Colonic mucosa (tissue), 4 donors: ENCODE measurements around the gene TDRD10. TPM values are rescaled to one million over a fixed set of nuclear protein-coding genes. Genes with fewer than 3 reads are reported as not detected.

Experiments used
- DNase-seq: peaks from one replicate; pipeline ENCODE4 v3.0.0-alpha.2; 2020
- H3K27ac ChIP-seq: fragments of 200-600 bp; one replicate; pipeline ENCODE4 v1.8.0; 2021
- H3K27me3 ChIP-seq: fragments of 200-600 bp; one replicate; pipeline ENCODE4 v1.8.0; 2021
- H3K36me3 ChIP-seq: fragments of 200-600 bp; one replicate; pipeline ENCODE4 v1.8.0; 2021
- H3K4me1 ChIP-seq: fragments of 200-600 bp; one replicate; pipeline ENCODE4 v1.8.0; 2021; ENCODE audit warnings: mild to moderate bottlenecking
- H3K4me3 ChIP-seq: fragments of 200-600 bp; one replicate; pipeline ENCODE4 v1.8.0; 2021
- H3K9ac ChIP-seq, 2 donors: one replicate each; pipeline ENCODE4 v1.7.0; 2013; ENCODE audit warnings: control low read depth in 2 of 2, low read depth in 2 of 2, low read length in 2 of 2
- H3K9me3 ChIP-seq: fragments of 200-600 bp; one replicate; pipeline ENCODE4 v1.8.0; 2021
- intact Hi-C: fragments of 100-400 bp; cut with DNase I; formaldehyde crosslinking; loops from one replicate; pipeline ENCODE4 v1.14.1; 2022
- total RNA-seq, 2 donors: library from RNA; stranded (reverse); fragmentation: NEBNext Ultra II Directional in 1 of 2; extraction: Animal tissue kit (Norgen Biotek cat#: 25700) in 1 of 2; gene quantifications; one replicate each; pipeline ENCODE4 v1.2.1, GENCODE V29; 2021
- TF ChIP-seq, protein P1 (sequence below): fragments of 200-600 bp; IDR thresholded peaks from one replicate; pipeline ENCODE4 v1.8.0; 2022; ENCODE audit warnings: antibody characterized with exemption, mild to moderate bottlenecking
- donor health status: healthy.
- donor health status: DM: no; HTN: no; CAD: no.
- donor health status: DM: no; HTN: no; CAD: no.

TDRD10 gene
- total RNA-seq, 2 donors from 2014 or later: 0.42 to 0.67 TPM

GRCh38 chr1:154533952-154534844 is 32.2 kb downstream of the TDRD10 start:
- TF ChIP-seq, protein P1, sequence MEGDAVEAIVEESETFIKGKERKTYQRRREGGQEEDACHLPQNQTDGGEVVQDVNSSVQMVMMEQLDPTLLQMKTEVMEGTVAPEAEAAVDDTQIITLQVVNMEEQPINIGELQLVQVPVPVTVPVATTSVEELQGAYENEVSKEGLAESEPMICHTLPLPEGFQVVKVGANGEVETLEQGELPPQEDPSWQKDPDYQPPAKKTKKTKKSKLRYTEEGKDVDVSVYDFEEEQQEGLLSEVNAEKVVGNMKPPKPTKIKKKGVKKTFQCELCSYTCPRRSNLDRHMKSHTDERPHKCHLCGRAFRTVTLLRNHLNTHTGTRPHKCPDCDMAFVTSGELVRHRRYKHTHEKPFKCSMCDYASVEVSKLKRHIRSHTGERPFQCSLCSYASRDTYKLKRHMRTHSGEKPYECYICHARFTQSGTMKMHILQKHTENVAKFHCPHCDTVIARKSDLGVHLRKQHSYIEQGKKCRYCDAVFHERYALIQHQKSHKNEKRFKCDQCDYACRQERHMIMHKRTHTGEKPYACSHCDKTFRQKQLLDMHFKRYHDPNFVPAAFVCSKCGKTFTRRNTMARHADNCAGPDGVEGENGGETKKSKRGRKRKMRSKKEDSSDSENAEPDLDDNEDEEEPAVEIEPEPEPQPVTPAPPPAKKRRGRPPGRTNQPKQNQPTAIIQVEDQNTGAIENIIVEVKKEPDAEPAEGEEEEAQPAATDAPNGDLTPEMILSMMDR: peak; percentile 32

DNA sequence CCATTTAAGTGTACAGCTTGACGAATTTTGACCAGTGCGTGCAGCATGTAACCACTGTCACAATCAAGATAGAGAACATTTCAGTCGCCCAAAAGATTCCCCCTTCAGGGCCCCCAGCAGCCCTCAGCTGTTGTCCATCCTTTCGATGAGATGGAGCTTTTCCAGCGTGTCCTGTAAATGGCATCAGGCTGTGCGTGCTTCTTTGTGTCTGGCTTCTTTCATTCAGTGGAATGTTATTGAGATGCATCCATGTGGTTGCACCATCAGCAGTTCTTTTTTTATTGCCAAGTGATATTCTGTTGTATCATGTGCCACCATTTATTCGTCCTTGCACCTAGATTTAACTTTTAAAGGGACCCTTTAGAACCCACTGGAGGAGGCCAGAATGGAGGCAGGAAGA is 34.6 kb downstream of the TDRD10 start:
- intact Hi-C loops: no loop called here
- TF ChIP-seq, protein P1: no peak

More at GRCh38 chr1:154533952-154534844, 32.2 kb downstream of the TDRD10 start:
- no peaks in the 10 kb centered on the region for H3K9me3 ChIP-seq
- no peaks in the 10 kb centered on the region for H3K36me3 ChIP-seq
- no peak overlapping the region for H3K9ac ChIP-seq
- no peak overlapping the region for H3K4me3 ChIP-seq
- no peak overlapping the region for H3K27ac ChIP-seq
- H3K4me1 ChIP-seq: no peaks in the 10 kb centered on the region
- peak; percentile 39 for DNase-seq
- intact Hi-C loops: no loop called here
- no peaks in the 10 kb centered on the region for H3K27me3 ChIP-seq

DNA sequence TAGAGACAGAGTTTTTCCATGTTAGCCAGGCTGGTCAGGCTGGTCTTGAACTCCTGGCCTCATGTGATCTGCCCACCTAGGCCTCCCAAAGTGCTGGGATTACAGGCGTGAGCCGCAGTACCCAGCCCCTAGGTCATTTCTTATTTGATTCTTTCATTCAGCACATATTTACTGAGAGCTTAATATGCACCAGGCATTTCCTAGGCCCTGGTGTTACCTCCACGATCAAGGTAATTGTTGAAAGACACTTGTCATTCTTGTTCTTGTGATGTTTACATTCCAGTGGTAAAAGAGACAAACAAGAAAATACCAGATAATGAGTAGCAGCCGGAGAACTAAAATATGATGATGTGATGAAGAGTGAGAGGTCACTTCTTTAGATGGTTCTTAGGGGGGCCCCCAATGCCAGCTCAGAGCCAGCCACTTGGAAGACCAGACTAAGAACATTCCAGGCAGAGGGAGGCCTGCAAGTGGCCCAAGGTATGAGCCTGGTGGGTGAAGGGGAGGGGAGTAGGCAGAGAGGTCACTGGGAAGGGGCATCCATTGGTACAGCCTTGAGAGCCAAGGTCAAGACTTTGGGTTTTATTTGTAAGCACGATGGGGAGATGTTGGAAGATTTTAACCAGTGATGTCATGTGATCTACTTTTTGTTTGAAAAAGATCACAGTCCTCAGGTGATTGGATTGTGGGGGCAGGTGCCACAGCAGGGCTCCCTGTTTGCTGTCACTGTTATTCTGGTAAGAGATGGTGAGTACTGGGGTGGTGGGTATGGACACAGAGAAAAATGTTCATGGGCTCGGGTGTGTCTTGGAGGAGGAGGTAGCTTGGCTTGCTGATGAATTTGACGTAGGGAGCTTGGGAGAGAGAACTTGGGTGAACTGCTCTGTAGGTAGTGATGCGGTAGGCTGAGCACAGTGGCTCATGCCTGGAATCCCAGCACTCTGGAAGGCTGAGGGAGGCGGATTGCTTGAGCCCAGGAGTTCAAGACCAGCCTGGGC is 37.8 kb downstream of the TDRD10 start:
- Histone ChIP-seq H3K9me3 (no peaks in the 10 kb centered on the region), H3K27ac (no peak overlapping the region), H3K36me3 (no peaks in the 10 kb centered on the region), H3K27me3 (no peaks in the 10 kb centered on the region), H3K9ac (no peak overlapping the region), H3K4me1 (no peaks in the 10 kb centered on the region), H3K4me3 (no peak overlapping the region)
- DNase-seq: no peak
- intact Hi-C loops: no loop called here
- TF ChIP-seq, protein P1: no peak

More for the DNA sequence above, 34.6 kb downstream of the TDRD10 start:
- Histone ChIP-seq H3K9me3 (no peaks in the 10 kb centered on the region), H3K36me3 (no peaks in the 10 kb centered on the region), H3K27ac (no peak overlapping the region), H3K4me1 (no peaks in the 10 kb centered on the region), H3K4me3 (no peak overlapping the region), H3K27me3 (no peaks in the 10 kb centered on the region), H3K9ac (no peak overlapping the region)
- DNase-seq: no peak

DNA sequence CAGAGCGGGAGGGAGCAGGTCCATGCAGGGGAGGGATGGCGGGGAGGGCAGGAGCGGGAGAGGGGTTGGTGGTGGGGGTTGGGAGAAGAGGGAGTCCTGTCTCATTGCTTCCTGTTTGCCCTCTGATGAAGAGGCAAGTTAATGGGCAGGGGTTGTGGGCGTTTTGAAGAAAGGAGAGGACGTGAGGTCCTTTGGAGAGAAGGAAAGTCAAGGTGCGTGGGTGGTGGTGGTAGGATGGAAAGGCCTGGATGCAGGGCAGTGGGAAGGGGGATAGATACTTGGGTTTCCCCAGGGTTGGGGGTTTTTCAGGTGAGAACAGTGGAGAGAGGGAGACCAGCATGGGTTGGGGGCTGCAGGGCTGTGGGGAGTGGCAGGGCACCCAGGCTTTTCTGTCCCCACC is 39.2 kb downstream of the TDRD10 start:
- H3K9ac ChIP-seq: no peak overlapping the region
- H3K9me3 ChIP-seq: no peaks in the 10 kb centered on the region
- H3K4me1 ChIP-seq: no peaks in the 10 kb centered on the region
- intact Hi-C loops: no loop called here
- no peak overlapping the region for H3K27ac ChIP-seq
- no peaks in the 10 kb centered on the region for H3K27me3 ChIP-seq
- TF ChIP-seq, protein P1: no peak
- no peaks in the 10 kb centered on the region for H3K36me3 ChIP-seq
- H3K4me3 ChIP-seq: no peak overlapping the region
- DNase-seq: no peak

GRCh38 chr1:154546264-154547063 is 44.4 kb downstream of the TDRD10 start:
- Histone ChIP-seq H3K9ac (no peak overlapping the region), H3K4me3 (no peak overlapping the region), H3K9me3 (no peaks in the 10 kb centered on the region), H3K27ac (no peak overlapping the region), H3K36me3 (peaks cover 8% of the 10 kb centered on the region), H3K27me3 (no peaks in the 10 kb centered on the region), H3K4me1 (no peaks in the 10 kb centered on the region)
- intact Hi-C loops: no loop called here
- DNase-seq: peak; percentile 47
- TF ChIP-seq, protein P1: peak; percentile 60
